ENCODE data around the gene MAP4K2. TPM values are rescaled to one million over a fixed set of nuclear protein-coding genes. Genes with fewer than 3 reads are reported as not detected.

MAP4K2 gene
- total RNA-seq, 2 donors from 2014 or later = 19.4 to 20.4 TPM

- peaks cover 13% of the 10 kb centered on the region for H3K36me3 ChIP-seq
- no peaks in the 10 kb centered on the region for H3K9me3 ChIP-seq
- H3K27ac ChIP-seq = no peak overlapping the region
Measured at GRCh38 chr11:64799256-64799622, 3.8 kb downstream of the MAP4K2 start.

DNA sequence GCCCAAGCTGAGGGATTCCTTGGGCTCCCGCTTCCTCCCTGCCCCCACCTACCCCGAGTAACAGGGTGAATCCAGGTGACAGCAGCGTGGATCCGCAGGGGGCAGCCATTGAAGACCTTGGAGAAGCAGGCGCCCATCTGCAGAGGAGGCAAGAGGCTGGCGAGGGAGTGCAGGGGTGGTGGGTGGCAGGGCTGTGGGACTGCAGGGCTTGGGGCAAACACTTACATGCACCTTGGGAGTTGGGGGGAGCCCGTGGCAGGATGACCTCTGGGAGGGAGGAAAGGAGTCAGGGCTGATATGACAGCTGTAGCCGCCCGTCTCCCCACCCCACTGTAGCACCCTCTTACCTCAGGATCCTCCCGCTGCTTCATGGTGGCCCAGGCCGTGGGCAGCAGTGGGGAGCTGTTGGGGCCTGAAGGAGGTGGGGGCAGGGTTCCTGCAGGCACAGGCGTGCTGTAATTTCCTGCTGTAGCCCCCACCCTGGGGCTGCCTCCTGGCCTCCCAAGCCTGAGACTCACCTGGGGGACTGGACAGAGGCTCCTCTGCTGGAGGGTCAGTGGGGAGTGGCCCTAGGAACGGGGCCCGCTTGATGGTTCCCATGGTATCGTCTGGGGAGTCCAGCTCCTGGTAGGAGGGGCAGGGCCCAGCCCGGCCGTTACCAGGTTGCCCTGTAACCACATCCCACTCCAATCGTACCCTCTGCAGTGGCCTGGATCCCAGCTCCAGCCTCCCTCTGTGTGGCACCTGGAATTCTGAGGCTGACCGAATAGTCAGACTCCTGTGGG is 6.1 kb downstream of the MAP4K2 start:
- H3K36me3 ChIP-seq = peaks cover 18% of the 10 kb centered on the region
- no peak for TF ChIP-seq CTCF (IDR thresholded peaks at IDR 0.05)
- H3K4me1 ChIP-seq = peaks cover 0 to 7% of the 10 kb centered on the region in 2 donors
- H3K27ac ChIP-seq = no peak overlapping the region
- no peak for DNase-seq (ENCODE audit: low spot score)
- no peak overlapping the region for H3K4me3 ChIP-seq
- H3K27me3 ChIP-seq = no peaks in the 10 kb centered on the region
- H3K9me3 ChIP-seq = no peaks in the 10 kb centered on the region

More at GRCh38 chr11:64799256-64799622, 3.8 kb downstream of the MAP4K2 start:
- Histone ChIP-seq H3K4me3 (no peak overlapping the region), H3K4me1 (peaks cover 0 to 21% of the 10 kb centered on the region in 2 donors), H3K27me3 (no peaks in the 10 kb centered on the region)
- TF ChIP-seq CTCF (IDR thresholded peaks at IDR 0.05) = no peak
- DNase-seq (ENCODE audit: low spot score) = no peak

GRCh38 chr11:64796047-64796756 is 6.8 kb downstream of the MAP4K2 start:
- H3K27ac ChIP-seq = no peak overlapping the region
- no peak for DNase-seq (ENCODE audit: low spot score)
- H3K4me3 ChIP-seq = no peak overlapping the region
- H3K4me1 ChIP-seq = no peaks in the 10 kb centered on the region
- H3K36me3 ChIP-seq = peaks cover 25% of the 10 kb centered on the region
- no peaks in the 10 kb centered on the region for H3K9me3 ChIP-seq
- no peak for TF ChIP-seq CTCF (IDR thresholded peaks at IDR 0.05)
- H3K27me3 ChIP-seq = no peaks in the 10 kb centered on the region

DNA sequence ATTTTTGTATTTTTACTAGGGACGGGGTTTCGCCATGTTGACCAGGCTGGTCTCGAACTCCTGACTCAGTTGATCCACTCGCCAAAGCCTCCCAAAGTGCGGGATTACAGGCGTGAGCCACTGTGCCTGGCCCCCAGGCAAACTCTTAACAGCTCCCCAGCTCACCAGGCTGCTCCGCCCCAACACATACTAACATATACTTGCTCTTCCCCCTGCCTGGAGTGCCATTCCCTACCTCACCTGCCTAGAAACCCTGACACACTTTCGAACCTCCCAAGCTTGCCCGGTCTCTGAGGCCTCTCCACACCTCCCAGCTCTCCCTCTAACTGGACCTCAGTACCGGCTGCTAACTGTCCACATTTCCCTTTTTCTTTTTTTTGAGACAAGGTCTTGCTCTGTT is 8.5 kb downstream of the MAP4K2 start:
- no peaks in the 10 kb centered on the region for H3K4me1 ChIP-seq
- peaks cover 36% of the 10 kb centered on the region for H3K36me3 ChIP-seq
- TF ChIP-seq CTCF (IDR thresholded peaks at IDR 0.05) = no peak

GRCh38 chr11:64793271-64794160 is 9.5 kb downstream of the MAP4K2 start:
- Histone ChIP-seq H3K4me3 (no peak overlapping the region), H3K27me3 (no peaks in the 10 kb centered on the region), H3K4me1 (no peaks in the 10 kb centered on the region), H3K36me3 (peaks cover 41% of the 10 kb centered on the region), H3K9me3 (no peaks in the 10 kb centered on the region), H3K27ac (no peak overlapping the region)
- TF ChIP-seq CTCF (IDR thresholded peaks at IDR 0.05) = no peak
- DNase-seq (ENCODE audit: low spot score) = no peak

More for the DNA sequence above, 8.5 kb downstream of the MAP4K2 start:
- Histone ChIP-seq H3K4me3 (no peak overlapping the region), H3K27ac (no peak overlapping the region), H3K27me3 (no peaks in the 10 kb centered on the region), H3K9me3 (no peaks in the 10 kb centered on the region)
- DNase-seq (ENCODE audit: low spot score) = no peak

All from right atrium auricular region (tissue), 2 donors.